Kidney (tissue), 14 donors: ENCODE measurements around the gene SLC35F1. TPM values are rescaled to one million over a fixed set of nuclear protein-coding genes. Genes with fewer than 3 reads are reported as not detected.

Experiments used
- DNase-seq, 5 donors: peaks; one replicate each; pipeline ENCODE4 v3.0.0-alpha.2; 2013 to 2020
- FAIRE-seq: peaks from 2 replicates; lab custom pipeline; 2012; peaks lifted over from hg19 to GRCh38; lab: Jason Lieb, UNC
- H3K27ac ChIP-seq, 2 donors: one replicate each; pipeline ENCODE4 v1.7.0; 2013; ENCODE audit warnings: low read depth in 2 of 2, low read length in 2 of 2, inconsistent platforms in 1 of 2
- H3K27me3 ChIP-seq: one replicate; pipeline ENCODE4 v1.7.1; 2013; ENCODE audit warnings: low read length, inconsistent platforms; ENCODE audit not compliant: control insufficient read depth, insufficient read depth
- H3K36me3 ChIP-seq, 3 donors: one replicate each; pipeline versions ENCODE4 v1.7.0 to v1.7.1; 2013; ENCODE audit warnings: low read length in 3 of 3, control low read depth in 1 of 3, inconsistent platforms in 1 of 3; ENCODE audit not compliant: insufficient read depth in 3 of 3, control insufficient read depth in 2 of 3
- H3K4me1 ChIP-seq, 3 donors: one replicate each; pipeline versions ENCODE4 v1.7.0 to v1.7.1; 2013; ENCODE audit warnings: low read length in 3 of 3, inconsistent platforms in 1 of 3, low read depth in 1 of 3; ENCODE audit not compliant: control insufficient read depth in 2 of 3, insufficient read depth in 2 of 3
- H3K4me3 ChIP-seq, 3 donors: one replicate each; pipeline versions ENCODE4 v1.7.0 to v1.8.1; 2013; ENCODE audit warnings: low read length in 3 of 3, control low read depth in 1 of 3, inconsistent platforms in 1 of 3
- H3K9ac ChIP-seq, 3 donors: one replicate each; pipeline versions ENCODE4 v1.7.0 to v1.7.1; 2013; ENCODE audit warnings: low read length in 3 of 3, control low read depth in 1 of 3, inconsistent platforms in 1 of 3
- H3K9me3 ChIP-seq, 3 donors: one replicate each; pipeline versions ENCODE4 v1.7.0 to v1.7.1; 2013; ENCODE audit warnings: low read length in 3 of 3, control low read depth in 1 of 3, inconsistent platforms in 1 of 3; ENCODE audit not compliant: control insufficient read depth in 2 of 3, insufficient read depth in 1 of 3
- intact Hi-C: fragments of 100-400 bp; cut with DNase I; formaldehyde crosslinking; loops from one replicate; pipeline ENCODE4 v1.11.1; 2022
- polyA plus RNA-seq: library from polyadenylated mRNA; stranded (reverse); fragments of 350-450 nt; fragmentation: Illumina TruSeq; extraction: RNeasy Lipid Tissue Mini Kit (QIAGEN cat#74804); gene quantifications from one replicate; pipeline ENCODE4 v1.2.3, GENCODE V29; 2014; ENCODE audit warnings: low read depth, low replicate concordance; ENCODE audit not compliant: insufficient read depth
- total RNA-seq: library from RNA; stranded (reverse); fragmentation: NEBNext Ultra II Directional; extraction: Animal tissue kit (Norgen Biotek cat#: 25700); gene quantifications from one replicate; pipeline ENCODE4 v1.2.1, GENCODE V29; 2021
- TF ChIP-seq, protein P1 (sequence below): IDR thresholded peaks from 3 replicates; pipeline ENCODE4 v1.5.1; 2012; ENCODE audit warnings: mild to moderate bottlenecking, moderate library complexity, borderline replicate concordance; ENCODE audit not compliant: insufficient read depth; ENCODE audit errors: extremely low read depth
- donor health status: control.
- donor health status: control.
- donor health status: control.
- donor health status: control.
- donor health status: control.
- donor health status: DM: yes; HTN: yes; CAD: no.
- donor health status: Normal renal cell carcinoma (clear cell type).

SLC35F1 gene
- total and polyA plus RNA-seq, 2 donors from 2014 or later: 0.28 to 0.63 TPM

DNA sequence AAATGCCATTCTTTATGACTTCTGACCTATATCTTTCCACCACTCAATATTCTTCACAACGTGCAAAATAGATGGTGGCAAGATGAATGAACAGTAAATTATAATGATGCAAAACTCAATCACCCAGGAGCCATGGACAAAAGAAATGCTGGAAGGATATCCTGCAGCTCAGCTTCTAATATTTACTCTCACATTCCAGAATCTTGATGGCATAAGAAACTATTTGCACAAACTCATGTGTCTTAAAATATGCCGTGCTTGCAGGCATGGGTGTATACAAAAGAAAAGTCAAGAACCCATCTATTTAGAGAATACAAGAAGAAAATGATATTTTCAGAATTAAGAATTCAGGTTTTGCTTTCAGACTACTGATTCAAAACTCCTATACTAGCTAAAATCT is 217.8 kb downstream of the SLC35F1 start:
- Histone ChIP-seq H3K9me3 (no peaks in the 10 kb centered on the region), H3K9ac (no peak overlapping the region), H3K4me3 (no peak overlapping the region), H3K27ac (no peak overlapping the region), H3K4me1 (no peaks in the 10 kb centered on the region), H3K36me3 (no peaks in the 10 kb centered on the region), H3K27me3 (no peaks in the 10 kb centered on the region)
- intact Hi-C loops: no loop called here
- FAIRE-seq: no peak
- no peak for DNase-seq
- TF ChIP-seq, protein P1, sequence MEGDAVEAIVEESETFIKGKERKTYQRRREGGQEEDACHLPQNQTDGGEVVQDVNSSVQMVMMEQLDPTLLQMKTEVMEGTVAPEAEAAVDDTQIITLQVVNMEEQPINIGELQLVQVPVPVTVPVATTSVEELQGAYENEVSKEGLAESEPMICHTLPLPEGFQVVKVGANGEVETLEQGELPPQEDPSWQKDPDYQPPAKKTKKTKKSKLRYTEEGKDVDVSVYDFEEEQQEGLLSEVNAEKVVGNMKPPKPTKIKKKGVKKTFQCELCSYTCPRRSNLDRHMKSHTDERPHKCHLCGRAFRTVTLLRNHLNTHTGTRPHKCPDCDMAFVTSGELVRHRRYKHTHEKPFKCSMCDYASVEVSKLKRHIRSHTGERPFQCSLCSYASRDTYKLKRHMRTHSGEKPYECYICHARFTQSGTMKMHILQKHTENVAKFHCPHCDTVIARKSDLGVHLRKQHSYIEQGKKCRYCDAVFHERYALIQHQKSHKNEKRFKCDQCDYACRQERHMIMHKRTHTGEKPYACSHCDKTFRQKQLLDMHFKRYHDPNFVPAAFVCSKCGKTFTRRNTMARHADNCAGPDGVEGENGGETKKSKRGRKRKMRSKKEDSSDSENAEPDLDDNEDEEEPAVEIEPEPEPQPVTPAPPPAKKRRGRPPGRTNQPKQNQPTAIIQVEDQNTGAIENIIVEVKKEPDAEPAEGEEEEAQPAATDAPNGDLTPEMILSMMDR: no peak

DNA sequence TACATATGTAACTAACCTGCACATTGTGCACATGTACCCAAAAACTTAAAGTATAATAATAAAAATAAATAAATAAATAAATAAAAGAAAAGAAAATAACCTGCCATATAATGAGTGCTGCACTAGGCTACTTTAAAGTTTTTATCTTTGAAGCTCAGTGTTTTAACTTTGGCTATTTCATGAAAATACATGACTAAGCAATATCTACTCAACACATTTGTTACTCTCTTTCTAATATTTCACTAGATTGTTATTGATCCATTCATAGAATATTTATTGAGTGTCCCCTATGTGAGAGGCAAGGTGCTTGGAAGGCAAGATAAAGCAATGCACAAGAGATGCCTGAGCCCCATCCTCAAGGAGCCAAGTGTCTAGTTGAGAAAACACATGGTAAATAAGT is 221.7 kb downstream of the SLC35F1 start:
- H3K9me3 ChIP-seq: no peaks in the 10 kb centered on the region
- no peak overlapping the region for H3K4me3 ChIP-seq
- H3K27ac ChIP-seq: no peak overlapping the region
- FAIRE-seq: no peak
- no peaks in the 10 kb centered on the region for H3K36me3 ChIP-seq
- no peak for DNase-seq
- no peak overlapping the region for H3K9ac ChIP-seq
- no peaks in the 10 kb centered on the region for H3K4me1 ChIP-seq
- H3K27me3 ChIP-seq: no peaks in the 10 kb centered on the region
- TF ChIP-seq, protein P1: no peak
- intact Hi-C loops: no loop called here

DNA sequence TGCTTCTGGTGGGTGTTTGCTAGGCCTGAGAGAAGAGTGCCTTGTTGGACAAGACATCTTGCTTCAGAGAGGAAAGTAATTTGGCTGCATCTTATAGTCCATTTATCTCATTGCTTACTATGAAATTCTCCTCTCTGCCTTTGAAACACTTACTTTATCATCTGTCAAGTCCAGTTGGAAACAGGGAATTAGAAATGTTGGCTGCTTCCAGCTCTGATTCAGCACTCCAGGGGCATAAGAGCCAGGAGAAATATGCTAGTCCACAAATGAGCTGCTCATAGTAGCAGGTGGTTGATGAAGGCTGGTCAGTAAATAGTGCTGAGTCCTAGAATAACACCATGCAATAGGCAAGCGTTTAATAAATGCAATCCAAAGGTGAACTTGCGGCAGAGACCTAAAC is 227.1 kb downstream of the SLC35F1 start:
- no peak overlapping the region for H3K9ac ChIP-seq
- FAIRE-seq: no peak
- no peak overlapping the region for H3K4me3 ChIP-seq
- intact Hi-C loops: no loop called here
- no peak overlapping the region for H3K27ac ChIP-seq
- no peaks in the 10 kb centered on the region for H3K9me3 ChIP-seq
- no peaks in the 10 kb centered on the region for H3K36me3 ChIP-seq
- no peak for DNase-seq
- H3K4me1 ChIP-seq: peaks cover 5 to 6% (median 6%) of the 10 kb centered on the region in 3 donors
- TF ChIP-seq, protein P1: no peak
- H3K27me3 ChIP-seq: no peaks in the 10 kb centered on the region

DNA sequence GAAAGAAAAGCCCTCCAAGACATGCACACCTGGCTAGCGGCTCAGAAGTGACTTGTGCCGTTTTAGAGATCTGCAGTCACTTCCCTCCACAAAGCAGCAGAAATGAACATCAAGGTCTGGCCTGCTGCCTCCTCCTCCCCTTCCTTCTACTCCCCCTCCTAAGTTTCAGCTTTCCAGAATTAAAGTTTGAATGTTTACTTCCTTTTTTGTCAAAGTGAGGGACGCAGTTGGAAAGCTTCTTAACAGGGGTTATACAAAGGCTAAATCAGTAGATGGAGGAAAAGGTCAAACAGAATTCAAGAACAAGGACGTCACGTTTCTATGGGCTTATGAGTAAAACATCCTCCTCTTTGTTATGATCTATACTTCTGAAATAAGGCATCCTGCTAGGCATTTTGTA is 227.7 kb downstream of the SLC35F1 start:
- Histone ChIP-seq H3K9me3 (no peaks in the 10 kb centered on the region), H3K27ac (no peak overlapping the region), H3K4me3 (no peak overlapping the region), H3K36me3 (no peaks in the 10 kb centered on the region), H3K9ac (no peak overlapping the region), H3K27me3 (no peaks in the 10 kb centered on the region), H3K4me1 (peaks cover 5 to 6% (median 6%) of the 10 kb centered on the region in 3 donors)
- DNase-seq (peak in 2 of 5 donors; percentile 49 to 86), FAIRE-seq (no peak)
- TF ChIP-seq, protein P1: no peak
- intact Hi-C loops: no loop called here
